ENCODE data around the gene UBFD1. TPM values are rescaled to one million over a fixed set of nuclear protein-coding genes. Genes with fewer than 3 reads are reported as not detected.

UBFD1 gene
- total and polyA plus RNA-seq, 2 of the 8 experiments (the other 6 are each of a cell fraction or from before 2014, with no cell fraction given): 66.3 to 106 TPM

GRCh38 chr16:23510164-23510914 is 47.2 kb upstream of the UBFD1 start, which contains the start of gene GGA2 (continued):
- no peak for TF ChIP-seq CTCF (IDR thresholded peaks at IDR 0.05; ENCODE audit: control extremely low read depth in 1 of 3, insufficient read depth in 1 of 3, low read depth in 1 of 3, low read length in 3 of 3)
- TF ChIP-seq BACH1 (IDR thresholded peaks at IDR 0.05; ENCODE audit: low read length): no peak
- no peak for TF ChIP-seq SP2 (IDR thresholded peaks at IDR 0.05; ENCODE audit: low read length)
- no peak for TF ChIP-seq POU5F1 (IDR thresholded peaks at IDR 0.05; ENCODE audit: low read depth, low read length)
- no peak for TF ChIP-seq SRF (IDR thresholded peaks at IDR 0.05; ENCODE audit: low read depth, low read length)
- peak; percentile 60; the same call in 1 of the 2 replicates for TF ChIP-seq SP1 (IDR thresholded peaks at IDR 0.05; ENCODE audit: low read depth, low read length)
- peak; percentile 86 for TF ChIP-seq YY1 (IDR thresholded peaks at IDR 0.05; ENCODE audit: low read depth, low read length)
- TF ChIP-seq TBP (IDR thresholded peaks at IDR 0.05; ENCODE audit: low read depth, low read length): peak; percentile 81
- no peak for TF ChIP-seq RXRA (IDR thresholded peaks at IDR 0.05; ENCODE audit: insufficient read depth, low read depth, low read length)
- TF ChIP-seq SIX5 (IDR thresholded peaks at IDR 0.05; ENCODE audit: low read depth, low read length): no peak
- no peak for TF ChIP-seq SIRT6 (IDR thresholded peaks at IDR 0.05; ENCODE audit: low read length)
- no peak for TF ChIP-seq BCL11A (IDR thresholded peaks at IDR 0.05; ENCODE audit: low read depth in 2 of 2, low read length in 2 of 2)
- TF ChIP-seq ZNF274 (IDR thresholded peaks at IDR 0.05; ENCODE audit: borderline replicate concordance, extremely low read depth, low read length): no peak
- peak; percentile 79 for TF ChIP-seq MAX (IDR thresholded peaks at IDR 0.05)
- TF ChIP-seq HDAC2 (IDR thresholded peaks at IDR 0.05; ENCODE audit: borderline replicate concordance in 1 of 2, low read depth in 2 of 2, low read length in 2 of 2): no peak
- no peak for TF ChIP-seq EZH2 (IDR thresholded peaks at IDR 0.05; ENCODE audit: low read depth, low read length, severe bottlenecking)
- TF ChIP-seq ATF2 (IDR thresholded peaks at IDR 0.05; ENCODE audit: low read length): no peak
- TF ChIP-seq POLR2AphosphoS5 (IDR thresholded peaks at IDR 0.05; ENCODE audit: low read depth, low read length): peak; percentile 95
- TF ChIP-seq ASH2L (IDR thresholded peaks at IDR 0.05; ENCODE audit: low read length): no peak
- TF ChIP-seq GTF2F1 (IDR thresholded peaks at IDR 0.05; ENCODE audit: borderline replicate concordance, low read depth, low read length): peak; percentile 18; the same call in 1 of the 2 replicates
- no peak for TF ChIP-seq NRF1 (IDR thresholded peaks at IDR 0.05; ENCODE audit: low read depth, low read length)

All from H1 (cell line).